Tibial artery (tissue), 4 donors: ENCODE data around the gene FHOD3.

ENCODE experiments used
- DNase-seq, 2 donors: peaks; one replicate each; pipeline ENCODE4 v3.0.0-alpha.2; 2019
- H3K27ac ChIP-seq, 2 donors: fragments of 200-600 bp; sonication (generic) in 1 of 2; 1 replicate in 1 of 2; 2 replicates in 1 of 2; pipeline ENCODE4 v1.5.1; 2018 to 2019; ENCODE audit warnings: mild to moderate bottlenecking in 1 of 2
- H3K27me3 ChIP-seq, 2 donors: fragments of 200-600 bp; sonication (generic) in 1 of 2; one replicate each; pipeline versions ENCODE4 v1.5.1 to v1.6.0; 2016 to 2019
- H3K36me3 ChIP-seq, 3 donors: fragments of 200-600 bp; sonication (generic) in 2 of 3; one replicate each; pipeline ENCODE4 v1.5.1; 2016 to 2019; ENCODE audit warnings: mild to moderate bottlenecking in 2 of 3
- H3K4me1 ChIP-seq, 4 donors: fragments of 200-600 bp; sonication (generic) in 2 of 4; 1 replicate in 3 of 4; 2 replicates in 1 of 4; pipeline ENCODE4 v1.5.1; 2016 to 2019
- H3K4me3 ChIP-seq, 2 donors: fragments of 200-600 bp; sonication (generic) in 1 of 2; 1 replicate in 1 of 2; 2 replicates in 1 of 2; pipeline ENCODE4 v1.5.1; 2018 to 2019; ENCODE audit warnings: mild to moderate bottlenecking in 2 of 2
- H3K9me3 ChIP-seq, 3 donors: fragments of 200-600 bp; sonication (generic) in 1 of 3; one replicate each; pipeline ENCODE4 v1.5.1; 2016 to 2019
- intact Hi-C: fragments of 100-400 bp; cut with DNase I; formaldehyde crosslinking; loops from one replicate; pipeline ENCODE4 v1.15.0; 2023; ENCODE audit warnings: low total_unique reads
- TF ChIP-seq, protein P1 (sequence below), 2 experiments: fragments of 200-600 bp in 1 of 2; fragments of 450-650 bp in 1 of 2; IDR thresholded peaks; one replicate each; pipeline ENCODE4 v1.5.1; 2017 to 2019; ENCODE audit warnings: antibody characterized with exemption in 2 of 2, mild to moderate bottlenecking in 1 of 2, moderate library complexity in 1 of 2

FHOD3 gene

DNA sequence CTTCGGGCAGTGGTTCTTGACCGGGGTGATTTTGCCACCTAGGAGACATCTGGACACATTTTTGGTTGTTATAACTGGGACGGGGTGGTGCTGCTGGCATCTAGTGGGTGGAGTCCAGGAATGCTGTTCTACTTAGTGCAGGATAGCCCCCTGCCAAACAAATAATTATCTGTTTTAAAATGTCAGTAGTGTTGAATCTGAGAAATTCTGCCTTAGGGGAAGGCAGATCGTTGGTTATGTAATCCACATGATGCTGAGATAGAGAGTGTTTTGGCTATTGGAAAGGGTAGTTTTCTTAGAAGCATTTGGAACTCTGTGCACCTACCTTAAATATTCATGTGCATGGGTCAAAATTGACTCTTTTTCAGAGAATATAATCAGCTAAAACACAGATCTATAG is 332.3 kb downstream of the FHOD3 start:
- peak overlapping the region; percentile 86 to 88 for H3K27ac ChIP-seq
- no peak overlapping the region for H3K4me3 ChIP-seq
- intact Hi-C loops: loop anchor here (10.0 kb wide), 1 partner anchor 65 kb away; no protein-coding TSS in a partner anchor
- no peaks in the 10 kb centered on the region for H3K9me3 ChIP-seq
- H3K27me3 ChIP-seq: no peaks in the 10 kb centered on the region
- peaks cover 0 to 5% (median 5%) of the 10 kb centered on the region in 3 donors for H3K36me3 ChIP-seq
- peaks cover 0 to 36% (median 14%) of the 10 kb centered on the region in 4 donors for H3K4me1 ChIP-seq
- DNase-seq: no peak
- TF ChIP-seq, protein P1, sequence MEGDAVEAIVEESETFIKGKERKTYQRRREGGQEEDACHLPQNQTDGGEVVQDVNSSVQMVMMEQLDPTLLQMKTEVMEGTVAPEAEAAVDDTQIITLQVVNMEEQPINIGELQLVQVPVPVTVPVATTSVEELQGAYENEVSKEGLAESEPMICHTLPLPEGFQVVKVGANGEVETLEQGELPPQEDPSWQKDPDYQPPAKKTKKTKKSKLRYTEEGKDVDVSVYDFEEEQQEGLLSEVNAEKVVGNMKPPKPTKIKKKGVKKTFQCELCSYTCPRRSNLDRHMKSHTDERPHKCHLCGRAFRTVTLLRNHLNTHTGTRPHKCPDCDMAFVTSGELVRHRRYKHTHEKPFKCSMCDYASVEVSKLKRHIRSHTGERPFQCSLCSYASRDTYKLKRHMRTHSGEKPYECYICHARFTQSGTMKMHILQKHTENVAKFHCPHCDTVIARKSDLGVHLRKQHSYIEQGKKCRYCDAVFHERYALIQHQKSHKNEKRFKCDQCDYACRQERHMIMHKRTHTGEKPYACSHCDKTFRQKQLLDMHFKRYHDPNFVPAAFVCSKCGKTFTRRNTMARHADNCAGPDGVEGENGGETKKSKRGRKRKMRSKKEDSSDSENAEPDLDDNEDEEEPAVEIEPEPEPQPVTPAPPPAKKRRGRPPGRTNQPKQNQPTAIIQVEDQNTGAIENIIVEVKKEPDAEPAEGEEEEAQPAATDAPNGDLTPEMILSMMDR (IDR thresholded peaks at IDR 0.05): no peak

DNA sequence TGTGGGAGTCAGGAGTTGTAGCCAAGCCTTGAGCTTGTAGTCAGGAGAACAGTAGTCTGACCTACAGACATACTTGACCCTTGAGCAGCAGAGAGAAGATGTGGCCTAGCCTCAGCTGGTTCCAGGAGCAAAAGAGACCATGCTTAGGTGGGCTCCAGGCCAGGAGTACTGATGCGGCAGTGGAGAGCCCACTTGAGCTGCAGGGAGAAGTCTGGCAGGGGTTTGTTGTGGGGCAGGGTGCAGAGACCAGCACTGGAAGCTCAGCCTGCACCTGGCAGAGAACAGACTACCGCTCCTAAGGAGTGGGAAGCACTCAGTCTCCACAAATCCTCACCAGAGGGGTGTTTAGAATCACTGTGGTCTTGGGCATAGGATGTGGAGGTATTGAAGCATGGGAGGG is 333.4 kb downstream of the FHOD3 start:
- Histone ChIP-seq H3K27me3 (no peaks in the 10 kb centered on the region), H3K9me3 (no peaks in the 10 kb centered on the region), H3K27ac (peak overlapping the region; percentile 86 to 88), H3K4me3 (no peak overlapping the region), H3K36me3 (no peaks in the 10 kb centered on the region), H3K4me1 (peaks cover 0 to 36% (median 14%) of the 10 kb centered on the region in 4 donors)
- intact Hi-C loops: no loop called here
- no peak for DNase-seq
- TF ChIP-seq, protein P1 (IDR thresholded peaks at IDR 0.05): no peak

DNA sequence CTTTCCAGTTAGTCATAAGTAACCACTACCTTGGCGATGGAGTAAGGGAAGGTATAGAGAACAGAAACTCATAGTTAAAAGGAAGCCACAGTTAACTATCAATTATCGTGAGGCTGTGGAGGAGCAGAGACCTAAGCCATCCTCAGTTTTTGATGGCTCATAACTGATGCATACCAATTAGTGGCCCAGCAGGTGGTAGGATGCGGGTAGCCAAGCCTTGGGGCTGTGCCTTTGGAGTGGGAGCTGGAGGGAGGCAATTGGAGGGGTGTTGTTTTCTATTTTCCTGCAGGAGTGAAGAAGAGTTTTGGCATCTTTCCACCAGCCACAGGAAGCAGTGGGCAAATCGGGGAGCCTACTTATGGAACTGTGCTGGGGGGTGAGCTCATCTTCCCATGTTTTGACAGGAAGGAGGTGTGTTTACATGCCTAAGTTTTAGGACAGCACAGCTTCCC is 336.5 kb downstream of the FHOD3 start:
- H3K27ac ChIP-seq: no peak overlapping the region
- no peak for DNase-seq
- intact Hi-C loops: no loop called here
- TF ChIP-seq, protein P1 (IDR thresholded peaks at IDR 0.05): no peak
- no peaks in the 10 kb centered on the region for H3K9me3 ChIP-seq
- H3K27me3 ChIP-seq: no peaks in the 10 kb centered on the region
- no peak overlapping the region for H3K4me3 ChIP-seq
- no peaks in the 10 kb centered on the region for H3K36me3 ChIP-seq
- peaks cover 5 to 23% (median 9%) of the 10 kb centered on the region in 4 donors for H3K4me1 ChIP-seq

DNA sequence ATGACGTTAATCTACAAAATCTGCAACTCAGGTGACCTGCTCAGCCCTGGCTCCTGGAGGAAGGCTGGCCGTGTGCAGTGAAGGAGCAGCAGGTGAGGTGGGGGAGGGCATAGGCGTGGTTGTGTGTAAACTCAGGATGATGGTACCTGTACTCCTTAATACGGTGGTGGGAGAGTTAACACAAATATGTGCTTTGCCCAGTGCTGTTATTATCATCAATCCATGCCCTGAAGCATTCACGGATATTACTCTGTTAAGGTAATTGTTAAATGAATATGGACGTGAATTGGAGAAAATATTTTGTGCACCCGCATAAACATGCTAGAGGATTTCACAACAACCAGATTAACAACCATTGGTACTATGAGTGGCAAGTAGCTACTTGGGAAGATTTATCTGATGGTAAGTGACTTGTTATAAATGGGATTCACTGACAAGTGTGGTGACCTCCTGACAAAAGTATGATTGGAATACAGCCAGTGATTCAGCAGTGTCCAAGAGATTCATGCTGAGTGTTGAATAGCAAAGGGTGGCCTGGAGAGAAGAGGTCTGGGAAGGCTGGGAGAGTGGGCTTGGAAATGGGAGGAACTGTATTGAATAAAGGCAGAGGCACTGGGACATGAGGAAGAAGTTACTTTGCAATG is 337.2 kb downstream of the FHOD3 start:
- no peak overlapping the region for H3K27ac ChIP-seq
- H3K9me3 ChIP-seq: no peaks in the 10 kb centered on the region
- H3K4me1 ChIP-seq: peaks cover 2 to 15% (median 6%) of the 10 kb centered on the region in 4 donors
- TF ChIP-seq, protein P1 (IDR thresholded peaks at IDR 0.05): no peak
- intact Hi-C loops: no loop called here
- H3K27me3 ChIP-seq: no peaks in the 10 kb centered on the region
- no peak overlapping the region for H3K4me3 ChIP-seq
- no peaks in the 10 kb centered on the region for H3K36me3 ChIP-seq
- DNase-seq: no peak

DNA sequence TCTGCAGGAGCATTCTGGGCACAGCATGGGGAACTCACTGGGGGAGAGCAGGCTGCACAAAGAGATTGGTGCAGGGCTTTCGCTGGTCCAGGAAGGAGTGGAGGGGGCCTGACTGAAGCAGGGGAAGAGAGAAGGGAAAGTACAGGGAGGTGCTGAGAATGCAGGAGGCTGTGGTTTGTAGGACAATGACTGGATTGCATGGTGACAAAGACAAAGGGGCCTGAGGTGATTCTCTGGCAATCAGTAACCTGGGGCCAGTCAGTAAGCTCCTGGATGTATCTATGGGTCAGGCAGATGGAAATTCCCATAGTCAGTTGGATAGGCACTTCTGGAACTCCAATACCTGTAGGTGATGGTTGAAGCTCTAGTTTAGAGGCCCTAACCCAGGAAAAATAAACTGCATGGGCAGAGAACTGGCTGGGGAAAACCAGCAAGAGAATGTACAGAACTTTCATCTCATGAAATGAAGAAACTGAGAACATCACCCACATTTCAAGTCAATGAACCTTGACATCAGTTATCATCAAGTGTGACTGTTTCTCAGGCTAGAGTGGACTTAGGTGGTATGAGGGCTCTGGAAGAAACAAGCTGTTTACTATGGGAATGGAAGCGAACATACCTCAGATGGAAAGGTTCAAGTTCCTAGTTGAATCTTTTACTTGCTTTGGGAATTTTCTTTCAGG is 338.0 kb downstream of the FHOD3 start:
- intact Hi-C loops: no loop called here
- H3K36me3 ChIP-seq: no peaks in the 10 kb centered on the region
- no peak for DNase-seq
- H3K27me3 ChIP-seq: no peaks in the 10 kb centered on the region
- TF ChIP-seq, protein P1 (IDR thresholded peaks at IDR 0.05): no peak
- H3K9me3 ChIP-seq: no peaks in the 10 kb centered on the region
- H3K27ac ChIP-seq: no peak overlapping the region
- H3K4me3 ChIP-seq: no peak overlapping the region
- peaks cover 0 to 7% (median 4%) of the 10 kb centered on the region in 4 donors for H3K4me1 ChIP-seq
